ENCODE measurements around the gene MAB21L3. TPM values are rescaled to one million over a fixed set of nuclear protein-coding genes. Genes with fewer than 3 reads are reported as not detected.
"Not testable (repeated sequence)": the region's sequence is repeated elsewhere in the genome, so short reads cannot be mapped to it uniquely, and the experiment has no call there.

Gene MAB21L3
- total RNA-seq, 6 experiments from 2014 or later: 0.09 to 7.2 (median 1.1) TPM

DNA sequence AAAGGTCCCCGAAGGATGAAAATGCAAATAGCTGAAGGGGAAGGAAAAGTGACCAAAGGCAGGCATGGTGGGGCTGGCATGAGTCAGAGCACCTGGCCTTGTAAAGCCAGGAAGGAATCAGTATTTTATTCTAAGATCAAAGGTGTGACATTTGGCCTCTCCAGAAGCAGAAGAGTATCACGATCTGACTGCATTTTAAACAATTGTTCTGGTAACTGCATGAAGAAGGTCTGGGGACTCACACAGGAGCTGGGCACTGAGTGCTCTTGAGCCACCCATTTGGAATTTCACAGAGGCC lies 23.2 kb downstream of the MAB21L3 start:
- intact Hi-C loops (cut with DNase I): no loop called here
- WGBS (ENCODE audit: insufficient coverage, low coverage, low lambda C conversion rate, missing lambda C conversion rate): 43% methylated on average over 1 of the region's 2 CpGs
- no peaks in the 10 kb centered on the region for H3K9me3 ChIP-seq
- DNase-seq (no peak), ATAC-seq (no peak)
- no peak overlapping the region for H3K27ac ChIP-seq
- H3K27me3 ChIP-seq: no peaks in the 10 kb centered on the region
- TF ChIP-seq, protein P1, sequence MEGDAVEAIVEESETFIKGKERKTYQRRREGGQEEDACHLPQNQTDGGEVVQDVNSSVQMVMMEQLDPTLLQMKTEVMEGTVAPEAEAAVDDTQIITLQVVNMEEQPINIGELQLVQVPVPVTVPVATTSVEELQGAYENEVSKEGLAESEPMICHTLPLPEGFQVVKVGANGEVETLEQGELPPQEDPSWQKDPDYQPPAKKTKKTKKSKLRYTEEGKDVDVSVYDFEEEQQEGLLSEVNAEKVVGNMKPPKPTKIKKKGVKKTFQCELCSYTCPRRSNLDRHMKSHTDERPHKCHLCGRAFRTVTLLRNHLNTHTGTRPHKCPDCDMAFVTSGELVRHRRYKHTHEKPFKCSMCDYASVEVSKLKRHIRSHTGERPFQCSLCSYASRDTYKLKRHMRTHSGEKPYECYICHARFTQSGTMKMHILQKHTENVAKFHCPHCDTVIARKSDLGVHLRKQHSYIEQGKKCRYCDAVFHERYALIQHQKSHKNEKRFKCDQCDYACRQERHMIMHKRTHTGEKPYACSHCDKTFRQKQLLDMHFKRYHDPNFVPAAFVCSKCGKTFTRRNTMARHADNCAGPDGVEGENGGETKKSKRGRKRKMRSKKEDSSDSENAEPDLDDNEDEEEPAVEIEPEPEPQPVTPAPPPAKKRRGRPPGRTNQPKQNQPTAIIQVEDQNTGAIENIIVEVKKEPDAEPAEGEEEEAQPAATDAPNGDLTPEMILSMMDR (IDR thresholded peaks at IDR 0.05): no peak
- no peak for TF ChIP-seq POLR2A (IDR thresholded peaks at IDR 0.05)
- H3K4me3 ChIP-seq: no peak overlapping the region
- H3K4me1 ChIP-seq: no peaks in the 10 kb centered on the region
- no peaks in the 10 kb centered on the region for H3K36me3 ChIP-seq

DNA sequence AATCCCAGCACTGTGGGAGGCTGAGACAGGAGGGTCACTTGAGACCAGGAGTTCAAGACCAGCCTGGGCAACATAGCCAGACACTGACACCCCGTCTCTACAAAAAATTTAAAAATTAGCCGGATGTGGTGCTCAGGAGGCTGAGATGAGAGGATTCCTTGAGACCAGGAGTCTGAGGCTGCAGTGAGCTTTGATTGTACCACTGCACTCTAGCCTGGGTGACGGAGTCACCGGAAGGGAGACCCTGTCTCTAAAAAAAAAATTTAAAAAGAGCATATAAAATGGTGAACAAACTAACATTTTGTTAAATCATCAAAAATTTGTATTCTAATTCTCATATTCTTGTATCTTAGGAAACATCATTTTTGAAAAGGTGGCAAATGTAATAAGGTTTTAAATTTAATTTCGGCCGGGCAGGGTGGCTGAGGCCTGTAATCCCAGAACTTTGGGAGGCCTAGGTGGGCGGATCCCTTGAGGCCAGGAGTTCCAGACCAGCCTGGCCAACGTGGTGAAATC lies 27.1 kb downstream of the MAB21L3 start:
- Histone ChIP-seq H3K4me1 (no peaks in the 10 kb centered on the region), H3K27ac (no peak overlapping the region), H3K36me3 (no peaks in the 10 kb centered on the region), H3K27me3 (no peaks in the 10 kb centered on the region), H3K9me3 (no peaks in the 10 kb centered on the region), H3K4me3 (no peak overlapping the region)
- TF ChIP-seq POLR2A (IDR thresholded peaks at IDR 0.05): no peak
- TF ChIP-seq, protein P1 (IDR thresholded peaks at IDR 0.05): no peak
- ATAC-seq (no peak), DNase-seq (no peak)
- intact Hi-C loops (cut with DNase I): no loop called here
- WGBS (ENCODE audit: insufficient coverage, low coverage, low lambda C conversion rate, missing lambda C conversion rate): 87% methylated on average over 6 of the region's 8 CpGs

DNA sequence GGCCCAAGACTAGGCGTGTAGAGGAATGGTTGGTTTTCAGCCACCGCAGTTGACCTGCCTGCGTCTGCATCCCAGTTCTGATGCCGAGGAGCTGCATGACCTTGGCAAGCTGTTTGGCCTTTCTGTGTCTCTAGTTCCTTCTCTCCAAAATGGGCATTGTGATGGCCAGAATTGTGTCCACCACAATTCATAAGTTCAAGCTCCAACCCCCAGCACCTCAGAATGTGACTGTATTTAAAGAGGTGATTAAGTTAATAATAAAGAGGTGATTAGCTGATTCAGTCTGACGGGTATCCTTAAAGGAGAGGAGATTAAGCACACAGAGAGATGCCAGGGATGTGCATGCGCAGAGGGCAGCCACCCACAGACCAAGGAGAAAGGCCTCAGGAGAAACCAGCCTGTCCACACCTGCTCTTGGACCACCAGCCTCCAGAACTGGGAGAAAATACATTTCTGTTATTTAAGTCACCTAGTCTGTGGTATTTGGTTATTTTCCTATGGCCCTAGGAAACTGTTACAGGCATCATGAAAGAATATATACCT lies 28.5 kb downstream of the MAB21L3 start:
- no peak for TF ChIP-seq POLR2A (IDR thresholded peaks at IDR 0.05)
- TF ChIP-seq, protein P1 (IDR thresholded peaks at IDR 0.05): no peak
- DNase-seq (no peak), ATAC-seq (no peak)
- Histone ChIP-seq H3K9me3 (peaks cover 0 to 3% (median 0%) of the 10 kb centered on the region in 4 donors), H3K36me3 (no peaks in the 10 kb centered on the region), H3K27ac (no peak overlapping the region), H3K4me3 (no peak overlapping the region), H3K4me1 (no peaks in the 10 kb centered on the region), H3K27me3 (no peaks in the 10 kb centered on the region)
- intact Hi-C loops (cut with DNase I): loop anchor here (10.0 kb wide), 1 partner anchor 345 kb away; no protein-coding TSS in a partner anchor
- 73% methylated on average over 6 of the region's 6 CpGs for WGBS (ENCODE audit: insufficient coverage, low coverage, low lambda C conversion rate, missing lambda C conversion rate)

DNA sequence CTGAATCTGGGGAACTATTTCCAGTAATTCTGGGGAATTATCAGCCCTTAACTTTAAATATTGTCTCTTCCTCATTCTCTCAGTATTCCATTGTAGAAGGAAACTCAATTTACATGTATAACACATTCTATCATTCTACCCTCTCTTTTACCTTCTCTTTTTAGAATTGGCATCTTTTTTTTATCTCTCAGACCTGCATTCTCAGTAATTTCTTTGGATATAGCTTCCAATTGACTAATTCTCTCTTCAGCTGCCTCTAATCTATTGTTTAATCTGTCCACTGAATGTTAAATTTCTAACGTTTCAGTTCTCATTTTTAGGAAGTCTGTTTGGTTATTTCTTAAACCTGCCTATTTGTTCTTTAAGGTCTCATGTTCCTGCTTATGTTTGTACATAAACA lies 33.0 kb downstream of the MAB21L3 start:
- no peaks in the 10 kb centered on the region for H3K27me3 ChIP-seq
- no peak for ATAC-seq
- intact Hi-C loops (cut with DNase I): loop anchor here (10.0 kb wide), 1 partner anchor 341 kb away; no protein-coding TSS in a partner anchor
- DNase-seq: no peak
- no peak overlapping the region for H3K4me3 ChIP-seq
- H3K9me3 ChIP-seq: peaks cover 0 to 3% (median 0%) of the 10 kb centered on the region in 4 donors
- TF ChIP-seq, protein P1 (IDR thresholded peaks at IDR 0.05): no peak
- no peak for TF ChIP-seq POLR2A (IDR thresholded peaks at IDR 0.05)
- 40% methylated on average over 1 of the region's 1 CpG for WGBS (ENCODE audit: insufficient coverage, low coverage, low lambda C conversion rate, missing lambda C conversion rate)
- no peak overlapping the region for H3K27ac ChIP-seq
- H3K4me1 ChIP-seq: no peaks in the 10 kb centered on the region
- no peaks in the 10 kb centered on the region for H3K36me3 ChIP-seq

DNA sequence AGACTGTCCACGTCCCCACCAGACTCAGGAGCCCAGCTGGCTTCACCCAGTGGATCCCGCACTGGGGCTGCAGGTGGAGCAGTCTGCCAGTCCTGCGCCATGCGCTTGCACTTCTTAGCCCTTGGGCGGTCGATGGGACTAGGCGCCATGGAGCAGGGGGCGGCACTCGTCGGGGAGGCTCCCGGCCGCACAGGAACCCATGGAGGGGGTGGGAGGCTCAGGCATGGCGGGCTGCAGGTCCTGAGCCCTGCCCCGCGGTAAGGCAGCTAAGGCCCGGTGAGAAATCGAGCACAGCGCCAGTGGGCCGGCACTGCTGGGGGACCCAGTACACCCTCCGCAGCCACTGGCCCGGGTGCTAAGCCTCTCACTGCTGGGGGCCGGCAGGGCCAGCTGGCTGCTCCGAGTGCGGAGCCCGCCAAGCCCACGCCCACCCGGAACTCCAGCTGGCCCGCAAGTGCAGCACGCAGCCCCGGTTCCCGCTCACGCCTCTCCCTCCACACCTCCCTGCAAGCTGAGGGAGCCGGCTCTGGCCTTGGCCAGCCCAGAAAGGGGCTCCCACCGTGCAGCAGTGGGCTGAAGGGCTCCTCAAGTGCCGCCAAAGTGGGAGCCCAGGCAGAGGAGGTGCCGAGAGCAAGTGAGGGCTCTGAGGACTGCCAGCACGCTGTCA lies 35.4 kb downstream of the MAB21L3 start:
- H3K4me1 ChIP-seq, DNase-seq, H3K27ac ChIP-seq, H3K36me3 ChIP-seq, H3K4me3 ChIP-seq, H3K27me3 ChIP-seq, H3K9me3 ChIP-seq, ATAC-seq: not testable (repeated sequence)
- no CpG with 5 or more reads among the region's 37 CpGs for WGBS (ENCODE audit: insufficient coverage, low coverage, low lambda C conversion rate, missing lambda C conversion rate)
- intact Hi-C loops (cut with DNase I): loop anchor here (10.0 kb wide), 1 partner anchor 338 kb away; no protein-coding TSS in a partner anchor
